GM23338 (cell line): Measurements from ENCODE around the gene ZNF48. TPM values are rescaled to one million over a fixed set of nuclear protein-coding genes. Genes with fewer than 3 reads are reported as not detected.

ENCODE experiments used
- ATAC-seq: fragments of 200-7000 bp; cut with Tn5 transposase; 3 replicates; pipeline ENCODE4 v1.9.1; 2020
- DNase-seq: peaks from one replicate; pipeline ENCODE4 v3.0.0-alpha.2; 2015; ENCODE audit warnings: low spot score
- H2AFZ ChIP-seq: fragments of 200-600 bp; sonication (generic); 2 replicates; pipeline ENCODE4 v1.8.0; 2016; ENCODE audit warnings: antibody characterized with exemption, mild to moderate bottlenecking, moderate library complexity
- H3F3A ChIP-seq: fragments of 200-600 bp; sonication (generic); replicated peaks from 2 replicates; pipeline ENCODE4 v1.8.0; 2017; ENCODE audit warnings: antibody characterized with exemption, mixed run types, low read depth
- H3K27ac ChIP-seq: fragments of 200-600 bp; sonication (generic); 2 replicates; pipeline ENCODE4 v1.6.1; 2016; ENCODE audit warnings: low read depth
- H3K27me3 ChIP-seq: fragments of 200-600 bp; sonication (generic); 2 replicates; pipeline ENCODE4 v1.8.0; 2016; ENCODE audit warnings: mild to moderate bottlenecking, mixed run types, moderate library complexity; ENCODE audit not compliant: insufficient read depth
- H3K36me3 ChIP-seq: fragments of 200-600 bp; sonication (generic); 2 replicates; pipeline ENCODE4 v1.8.0; 2016; ENCODE audit warnings: mild to moderate bottlenecking; ENCODE audit not compliant: insufficient read depth
- H3K4me1 ChIP-seq: fragments of 200-600 bp; sonication (generic); 2 replicates; pipeline ENCODE4 v1.8.0; 2016; ENCODE audit warnings: mild to moderate bottlenecking, moderate library complexity; ENCODE audit not compliant: insufficient read depth
- H3K4me2 ChIP-seq: fragments of 200-600 bp; sonication (generic); 2 replicates; pipeline ENCODE4 v1.7.1; 2017; ENCODE audit warnings: mixed run types
- H3K4me3 ChIP-seq: fragments of 200-600 bp; sonication (generic); 2 replicates; pipeline ENCODE4 v1.6.1; 2016; ENCODE audit warnings: mixed run types
- H3K79me2 ChIP-seq: fragments of 200-600 bp; sonication (generic); replicated peaks from 2 replicates; pipeline ENCODE4 v1.8.0; 2017; ENCODE audit warnings: mild to moderate bottlenecking; ENCODE audit not compliant: insufficient read depth
- H3K9me2 ChIP-seq: fragments of 200-600 bp; sonication (generic); 2 replicates; pipeline ENCODE4 v1.8.0; 2017; ENCODE audit not compliant: insufficient read depth
- H4K20me1 ChIP-seq: fragments of 200-600 bp; sonication (generic); replicated peaks from 2 replicates; pipeline ENCODE4 v1.8.0; 2017; ENCODE audit warnings: mild to moderate bottlenecking; ENCODE audit not compliant: insufficient read depth
- H3K27ac Mint-ChIP-seq: 2 replicates; pipeline ENCODE4 v1.8.0; 2020; ENCODE audit warnings: inconsistent platforms, mild to moderate bottlenecking, moderate library complexity, mixed read lengths
- H3K27me3 Mint-ChIP-seq: 3 replicates; pipeline ENCODE4 v1.8.0; 2022; ENCODE audit warnings: low read depth, mild to moderate bottlenecking, moderate library complexity, mixed read lengths, inconsistent platforms; ENCODE audit not compliant: insufficient read depth, poor library complexity
- H3K36me3 Mint-ChIP-seq: 3 replicates; pipeline ENCODE4 v1.8.0; 2021; ENCODE audit warnings: low read depth, mild to moderate bottlenecking, inconsistent platforms, moderate library complexity, mixed read lengths
- H3K4me1 Mint-ChIP-seq: 3 replicates; pipeline ENCODE4 v1.8.0; 2020; ENCODE audit warnings: mild to moderate bottlenecking, inconsistent platforms, mixed read lengths
- H3K4me3 Mint-ChIP-seq: 3 replicates; pipeline ENCODE4 v1.8.0; 2021; ENCODE audit warnings: moderate library complexity, mild to moderate bottlenecking, inconsistent platforms, mixed read lengths
- H3K9me3 Mint-ChIP-seq: 3 replicates; pipeline ENCODE4 v1.8.0; 2020; ENCODE audit warnings: moderate library complexity, mild to moderate bottlenecking, inconsistent platforms, mixed read lengths
- polyA plus RNA-seq: library from polyadenylated mRNA; unstranded; fragments of >200 nt; fragmentation: Nextera tagmentation; extraction: Ambion mirVana; gene quantifications from 2 replicates; pipeline ENCODE4 v1.2.1, GENCODE V29; 2016
- total RNA-seq: library from RNA; depleted of rRNA; stranded (reverse); fragments of >200 nt; shearing (Covaris generic); gene quantifications from 2 replicates; pipeline ENCODE4 v1.2.3, GENCODE V29; 2014
- TF ChIP-seq, protein P1 (sequence below): fragments of 250-450 bp; sonication (Bioruptor Pico); IDR thresholded peaks from 2 replicates; pipeline ENCODE4 v1.5.0; 2020; ENCODE audit warnings: mild to moderate bottlenecking, moderate library complexity
- TF ChIP-seq, protein P2 (sequence below), 2 experiments: fragments of 200-600 bp in 1 of 2; sonication (generic) in 1 of 2; conservative IDR thresholded peaks; 2 replicates each; pipeline versions ENCODE4 v1.5.1 to v1.6.1; 2016 to 2017; ENCODE audit warnings: antibody characterized with exemption in 2 of 2, low read depth in 2 of 2, mild to moderate bottlenecking in 2 of 2, moderate library complexity in 1 of 2

ZNF48 gene
- total and polyA plus RNA-seq, 2 experiments from 2014 or later: 4.8 to 44.3 TPM

DNA sequence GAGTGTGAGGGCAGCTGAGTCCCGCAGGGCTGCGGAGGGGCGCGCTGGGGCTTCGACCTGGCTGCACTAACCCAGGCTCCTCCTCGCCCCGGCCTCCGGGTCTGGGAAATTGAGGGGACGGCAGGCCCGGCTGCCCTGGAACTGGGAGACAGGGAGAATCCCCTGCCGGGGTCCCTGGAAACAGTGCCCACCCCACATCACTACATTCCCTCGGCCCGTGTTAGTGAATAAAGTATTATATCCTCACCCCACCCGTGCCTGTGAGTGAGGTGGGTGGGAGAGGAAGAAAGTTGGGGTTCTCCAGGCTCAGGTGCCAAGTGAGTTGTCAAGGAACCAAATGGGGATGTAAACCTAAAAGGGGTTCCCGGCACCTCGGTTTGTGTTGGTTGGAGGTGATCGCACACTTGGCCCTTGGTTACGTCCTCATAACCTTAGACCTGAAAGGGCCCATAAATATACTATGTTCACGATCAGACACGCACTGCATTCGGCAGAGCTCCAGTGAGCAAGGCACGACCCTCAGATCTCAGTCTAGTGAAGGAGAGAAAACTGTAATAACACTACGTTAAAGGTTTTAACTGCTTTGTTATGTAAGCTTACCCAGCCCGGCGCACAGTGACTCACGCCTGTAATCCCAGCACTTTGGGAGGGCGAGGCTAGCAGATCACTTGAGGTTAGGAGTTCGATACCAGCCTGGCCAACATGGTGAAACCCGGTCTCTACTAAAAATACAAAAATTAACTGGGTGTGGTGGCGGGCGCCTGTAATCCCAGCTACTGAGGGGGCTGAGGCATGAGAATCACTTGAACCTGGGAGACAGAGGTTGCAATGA lies 23.3 kb downstream of the ZNF48 start:
- Histone ChIP-seq H3K36me3 (peaks cover 11% of the 10 kb centered on the region), H3K79me2 (no peaks in the 10 kb centered on the region), H3K4me2 (peak overlapping the region; percentile 86), H3F3A (peaks cover 34% of the 10 kb centered on the region), H3K9me2 (no peaks in the 10 kb centered on the region), H3K27ac (peak overlapping the region; percentile 69; the same call in 1 of the 2 replicates), H4K20me1 (peaks cover 33% of the 10 kb centered on the region), H3K4me3 (peak overlapping the region; percentile 62), H3K4me1 (no peaks in the 10 kb centered on the region), H3K27me3 (no peaks in the 10 kb centered on the region), H2AFZ (peak overlapping the region; percentile 63; the same call in 1 of the 2 replicates)
- Mint-ChIP-seq H3K27me3 (peaks cover 12% of the 10 kb centered on the region), H3K36me3 (peaks cover 49% of the 10 kb centered on the region), H3K9me3 (no peaks in the 10 kb centered on the region), H3K4me1 (peaks cover 11% of the 10 kb centered on the region), H3K4me3 (peak overlapping the region; percentile 66), H3K27ac (0 out of 2 replicates have a peak overlapping the region, but pooled peaks have one; percentile 62)
- TF ChIP-seq, protein P1, sequence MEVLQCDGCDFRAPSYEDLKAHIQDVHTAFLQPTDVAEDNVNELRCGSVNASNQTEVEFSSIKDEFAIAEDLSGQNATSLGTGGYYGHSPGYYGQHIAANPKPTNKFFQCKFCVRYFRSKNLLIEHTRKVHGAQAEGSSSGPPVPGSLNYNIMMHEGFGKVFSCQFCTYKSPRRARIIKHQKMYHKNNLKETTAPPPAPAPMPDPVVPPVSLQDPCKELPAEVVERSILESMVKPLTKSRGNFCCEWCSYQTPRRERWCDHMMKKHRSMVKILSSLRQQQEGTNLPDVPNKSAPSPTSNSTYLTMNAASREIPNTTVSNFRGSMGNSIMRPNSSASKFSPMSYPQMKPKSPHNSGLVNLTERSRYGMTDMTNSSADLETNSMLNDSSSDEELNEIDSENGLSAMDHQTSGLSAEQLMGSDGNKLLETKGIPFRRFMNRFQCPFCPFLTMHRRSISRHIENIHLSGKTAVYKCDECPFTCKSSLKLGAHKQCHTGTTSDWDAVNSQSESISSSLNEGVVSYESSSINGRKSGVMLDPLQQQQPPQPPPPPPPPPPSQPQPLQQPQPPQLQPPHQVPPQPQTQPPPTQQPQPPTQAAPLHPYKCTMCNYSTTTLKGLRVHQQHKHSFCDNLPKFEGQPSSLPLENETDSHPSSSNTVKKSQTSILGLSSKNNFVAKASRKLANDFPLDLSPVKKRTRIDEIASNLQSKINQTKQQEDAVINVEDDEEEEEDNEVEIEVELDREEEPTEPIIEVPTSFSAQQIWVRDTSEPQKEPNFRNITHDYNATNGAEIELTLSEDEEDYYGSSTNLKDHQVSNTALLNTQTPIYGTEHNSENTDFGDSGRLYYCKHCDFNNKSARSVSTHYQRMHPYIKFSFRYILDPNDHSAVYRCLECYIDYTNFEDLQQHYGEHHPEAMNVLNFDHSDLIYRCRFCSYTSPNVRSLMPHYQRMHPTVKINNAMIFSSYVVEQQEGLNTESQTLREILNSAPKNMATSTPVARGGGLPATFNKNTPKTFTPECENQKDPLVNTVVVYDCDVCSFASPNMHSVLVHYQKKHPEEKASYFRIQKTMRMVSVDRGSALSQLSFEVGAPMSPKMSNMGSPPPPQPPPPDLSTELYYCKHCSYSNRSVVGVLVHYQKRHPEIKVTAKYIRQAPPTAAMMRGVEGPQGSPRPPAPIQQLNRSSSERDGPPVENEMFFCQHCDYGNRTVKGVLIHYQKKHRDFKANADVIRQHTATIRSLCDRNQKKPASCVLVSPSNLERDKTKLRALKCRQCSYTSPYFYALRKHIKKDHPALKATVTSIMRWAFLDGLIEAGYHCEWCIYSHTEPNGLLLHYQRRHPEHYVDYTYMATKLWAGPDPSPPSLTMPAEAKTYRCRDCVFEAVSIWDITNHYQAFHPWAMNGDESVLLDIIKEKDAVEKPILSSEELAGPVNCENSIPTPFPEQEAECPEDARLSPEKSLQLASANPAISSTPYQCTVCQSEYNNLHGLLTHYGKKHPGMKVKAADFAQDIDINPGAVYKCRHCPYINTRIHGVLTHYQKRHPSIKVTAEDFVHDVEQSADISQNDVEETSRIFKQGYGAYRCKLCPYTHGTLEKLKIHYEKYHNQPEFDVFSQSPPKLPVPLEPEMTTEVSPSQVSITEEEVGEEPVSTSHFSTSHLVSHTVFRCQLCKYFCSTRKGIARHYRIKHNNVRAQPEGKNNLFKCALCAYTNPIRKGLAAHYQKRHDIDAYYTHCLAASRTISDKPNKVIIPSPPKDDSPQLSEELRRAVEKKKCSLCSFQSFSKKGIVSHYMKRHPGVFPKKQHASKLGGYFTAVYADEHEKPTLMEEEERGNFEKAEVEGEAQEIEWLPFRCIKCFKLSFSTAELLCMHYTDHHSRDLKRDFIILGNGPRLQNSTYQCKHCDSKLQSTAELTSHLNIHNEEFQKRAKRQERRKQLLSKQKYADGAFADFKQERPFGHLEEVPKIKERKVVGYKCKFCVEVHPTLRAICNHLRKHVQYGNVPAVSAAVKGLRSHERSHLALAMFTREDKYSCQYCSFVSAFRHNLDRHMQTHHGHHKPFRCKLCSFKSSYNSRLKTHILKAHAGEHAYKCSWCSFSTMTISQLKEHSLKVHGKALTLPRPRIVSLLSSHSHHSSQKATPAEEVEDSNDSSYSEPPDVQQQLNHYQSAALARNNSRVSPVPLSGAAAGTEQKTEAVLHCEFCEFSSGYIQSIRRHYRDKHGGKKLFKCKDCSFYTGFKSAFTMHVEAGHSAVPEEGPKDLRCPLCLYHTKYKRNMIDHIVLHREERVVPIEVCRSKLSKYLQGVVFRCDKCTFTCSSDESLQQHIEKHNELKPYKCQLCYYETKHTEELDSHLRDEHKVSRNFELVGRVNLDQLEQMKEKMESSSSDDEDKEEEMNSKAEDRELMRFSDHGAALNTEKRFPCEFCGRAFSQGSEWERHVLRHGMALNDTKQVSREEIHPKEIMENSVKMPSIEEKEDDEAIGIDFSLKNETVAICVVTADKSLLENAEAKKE (CRISPR knock-in tag): no peak
- TF ChIP-seq, protein P2, sequence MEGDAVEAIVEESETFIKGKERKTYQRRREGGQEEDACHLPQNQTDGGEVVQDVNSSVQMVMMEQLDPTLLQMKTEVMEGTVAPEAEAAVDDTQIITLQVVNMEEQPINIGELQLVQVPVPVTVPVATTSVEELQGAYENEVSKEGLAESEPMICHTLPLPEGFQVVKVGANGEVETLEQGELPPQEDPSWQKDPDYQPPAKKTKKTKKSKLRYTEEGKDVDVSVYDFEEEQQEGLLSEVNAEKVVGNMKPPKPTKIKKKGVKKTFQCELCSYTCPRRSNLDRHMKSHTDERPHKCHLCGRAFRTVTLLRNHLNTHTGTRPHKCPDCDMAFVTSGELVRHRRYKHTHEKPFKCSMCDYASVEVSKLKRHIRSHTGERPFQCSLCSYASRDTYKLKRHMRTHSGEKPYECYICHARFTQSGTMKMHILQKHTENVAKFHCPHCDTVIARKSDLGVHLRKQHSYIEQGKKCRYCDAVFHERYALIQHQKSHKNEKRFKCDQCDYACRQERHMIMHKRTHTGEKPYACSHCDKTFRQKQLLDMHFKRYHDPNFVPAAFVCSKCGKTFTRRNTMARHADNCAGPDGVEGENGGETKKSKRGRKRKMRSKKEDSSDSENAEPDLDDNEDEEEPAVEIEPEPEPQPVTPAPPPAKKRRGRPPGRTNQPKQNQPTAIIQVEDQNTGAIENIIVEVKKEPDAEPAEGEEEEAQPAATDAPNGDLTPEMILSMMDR (conservative IDR thresholded peaks at IDR 0.05; ENCODE audit: low read depth in 2 of 2): peak in 1 of 2 experiments; percentile 15; a peak in 2 of 4 replicates
- DNase-seq (peak; percentile 30), ATAC-seq (no peak; the same call in 2 of the 3 replicates)
